A673 (cell line): Measurements from ENCODE around the gene CYB5RL. TPM values are rescaled to one million over a fixed set of nuclear protein-coding genes. Genes with fewer than 3 reads are reported as not detected.

Source experiments
- BruUV-seq: library from RNA; stranded (reverse); fragments of 400-500 nt; replicated peaks from 2 replicates; lab custom pipeline; 2021; lab: Mats Ljungman, UMichigan
- CTCF ChIA-PET: fragments of 300-600 bp; sonication (Branson Sonifier 250); formaldehyde crosslinking; loops from one replicate; lab custom pipeline; 2022; ENCODE audit warnings: antibody characterized with exemption; lab: Charles Lee
- POLR2A ChIA-PET: fragments of 300-600 bp; sonication (Branson Sonifier 250); formaldehyde crosslinking; loops from one replicate; lab custom pipeline; 2022; ENCODE audit warnings: antibody characterized with exemption; ENCODE audit not compliant: low non-redundant PET; lab: Charles Lee
- DNase-seq: peaks from one replicate; pipeline ENCODE4 v3.0.0-alpha.2; 2015; ENCODE audit warnings: low spot score
- H3K27ac ChIP-seq: fragments of 200-600 bp; sonication (generic); 2 replicates; pipeline ENCODE4 v1.5.1; 2016; ENCODE audit warnings: mixed run types, low read depth, mild to moderate bottlenecking, mixed read lengths, antibody characterized with exemption, low read length; ENCODE audit not compliant: poor library complexity, severe bottlenecking
- H3K27me3 ChIP-seq: fragments of 200-600 bp; sonication (generic); replicated peaks from 2 replicates; pipeline ENCODE4 v1.6.1; 2017; ENCODE audit warnings: mixed run types, low read depth, mild to moderate bottlenecking, mixed read lengths, antibody characterized with exemption, low read length; ENCODE audit not compliant: insufficient read depth, poor library complexity
- H3K36me3 ChIP-seq: fragments of 200-600 bp; sonication (generic); 2 replicates; pipeline ENCODE4 v1.6.1; 2016; ENCODE audit warnings: mixed run types, mild to moderate bottlenecking, mixed read lengths, antibody characterized with exemption, low read length; ENCODE audit not compliant: insufficient read depth, poor library complexity, severe bottlenecking
- H3K4me1 ChIP-seq: fragments of 200-600 bp; sonication (generic); 2 replicates; pipeline ENCODE4 v1.6.1; 2017; ENCODE audit warnings: mixed run types, mild to moderate bottlenecking, mixed read lengths, antibody characterized with exemption, low read length; ENCODE audit not compliant: insufficient read depth, poor library complexity, severe bottlenecking
- H3K4me3 ChIP-seq: fragments of 200-600 bp; sonication (generic); 2 replicates; pipeline ENCODE4 v1.5.1; 2016; ENCODE audit warnings: low read depth, mixed run types, mild to moderate bottlenecking, mixed read lengths, low read length; ENCODE audit not compliant: poor library complexity, severe bottlenecking
- H3K9me3 ChIP-seq: fragments of 200-600 bp; sonication (generic); 2 replicates; pipeline ENCODE4 v1.6.1; 2016; ENCODE audit warnings: mixed run types, low read depth, mild to moderate bottlenecking, mixed read lengths, antibody characterized with exemption, low read length; ENCODE audit not compliant: poor library complexity, severe bottlenecking
- CTCF ChIP-seq: fragments of 300-800, 200-600 bp; sonication (generic); conservative IDR thresholded peaks from 2 replicates; pipeline ENCODE4 v1.5.1; 2017; ENCODE audit warnings: low read depth, mild to moderate bottlenecking, antibody characterized with exemption, low read length, moderate library complexity, mixed read lengths
- EZH2 ChIP-seq: fragments of 200-600 bp; sonication (generic); IDR thresholded peaks from 2 replicates; pipeline ENCODE4 v1.6.1; 2017; ENCODE audit warnings: borderline replicate concordance, low read depth, mild to moderate bottlenecking, mixed read lengths, antibody characterized with exemption, low read length; ENCODE audit not compliant: poor library complexity, severe bottlenecking
- intact Hi-C: fragments of 100-400 bp; cut with micrococcal nuclease; formaldehyde crosslinking; loops from one replicate; pipeline ENCODE4 v1.10.0; 2022; ENCODE audit not compliant: unreplicated experiment
- total RNA-seq: library from RNA; stranded (reverse); gene quantifications from 2 replicates; pipeline ENCODE4 v1.2.3, GENCODE V29; 2021

CYB5RL gene
- total RNA-seq, 1 experiment from 2014 or later, result 8.4 TPM

GRCh38 chr1:54178296-54179070 is 21.3 kb downstream of the CYB5RL start:
- Histone ChIP-seq H3K4me3 (no peak overlapping the region), H3K27ac (no peak overlapping the region), H3K4me1 (no peaks in the 10 kb centered on the region), H3K36me3 (no peaks in the 10 kb centered on the region), H3K27me3 (no peaks in the 10 kb centered on the region), H3K9me3 (no peaks in the 10 kb centered on the region)
- no peak for DNase-seq
- intact Hi-C loops, result no loop called here
- ChIA-PET CTCF (interaction anchor here (0.6 kb wide), 1 partner anchor 18 kb away, joined by 3 read pairs; no protein-coding TSS in a partner anchor), POLR2A (no interaction called here)
- BruUV-seq, result no TSS peak
- no peak for TF ChIP-seq EZH2
- TF ChIP-seq CTCF, result no peak

- H3K9me3 ChIP-seq, result no peaks in the 10 kb centered on the region
- no peaks in the 10 kb centered on the region for H3K4me1 ChIP-seq
- intact Hi-C loops, result no loop called here
- no peak overlapping the region for H3K4me3 ChIP-seq
- no peaks in the 10 kb centered on the region for H3K27me3 ChIP-seq
- no peak for DNase-seq
- no peak overlapping the region for H3K27ac ChIP-seq
- POLR2A ChIA-PET, result no interaction called here
- TF ChIP-seq CTCF, result no peak
- TF ChIP-seq EZH2, result no peak
- CTCF ChIA-PET, result no interaction called here
- no TSS peak for BruUV-seq
- no peaks in the 10 kb centered on the region for H3K36me3 ChIP-seq
These were observed 22.1 kb downstream of the CYB5RL start for GRCh38 chr1:54177726-54178125.

DNA sequence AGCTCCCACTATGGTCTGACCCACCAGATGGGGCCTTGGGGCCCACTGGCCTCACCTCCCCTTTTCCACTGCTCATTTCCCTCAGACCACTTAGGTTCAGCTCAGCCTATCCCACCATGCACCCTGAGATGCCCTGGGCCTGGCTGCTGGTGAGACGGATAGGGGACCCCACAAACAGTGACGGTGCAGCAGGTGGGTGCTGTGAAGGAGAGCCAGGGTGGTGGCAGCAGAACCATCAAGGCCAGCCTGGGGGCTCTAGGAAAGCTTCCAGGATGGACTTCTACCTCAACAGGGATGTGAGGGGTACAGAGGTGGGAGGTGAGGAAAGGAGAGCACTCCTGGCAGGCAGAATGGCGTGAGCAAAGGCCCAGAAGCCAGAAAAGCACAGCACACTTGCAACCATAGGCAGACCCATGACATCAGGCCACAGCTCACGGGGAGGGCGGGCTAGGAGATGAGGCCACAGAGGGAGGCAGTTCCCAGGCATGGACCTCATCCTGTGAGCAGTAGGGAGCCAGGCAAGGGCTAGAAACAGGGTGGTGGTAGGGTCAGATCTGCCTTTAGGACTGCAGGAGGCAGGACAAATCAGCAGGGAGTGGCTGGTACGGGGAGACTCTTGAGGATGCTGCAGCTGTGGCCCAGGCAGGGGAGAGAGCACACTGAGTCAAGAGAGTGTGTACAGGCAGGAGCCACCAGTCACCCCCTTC is 23.1 kb downstream of the CYB5RL start:
- intact Hi-C loops, result no loop called here
- CTCF ChIA-PET, result no interaction called here

More for the DNA sequence above, 23.1 kb downstream of the CYB5RL start:
- Histone ChIP-seq H3K27ac (no peak overlapping the region), H3K4me1 (no peaks in the 10 kb centered on the region), H3K9me3 (no peaks in the 10 kb centered on the region), H3K36me3 (no peaks in the 10 kb centered on the region), H3K4me3 (no peak overlapping the region), H3K27me3 (no peaks in the 10 kb centered on the region)
- DNase-seq, result no peak
- POLR2A ChIA-PET, result no interaction called here
- TF ChIP-seq EZH2 (no peak), CTCF (no peak)
- BruUV-seq, result no TSS peak
